Natural killer cell (primary cell): ENCODE data around the gene CENPO. TPM values are rescaled to one million over a fixed set of nuclear protein-coding genes. Genes with fewer than 3 reads are reported as not detected.
A peak's percentile ranks its signal among the peaks of the same experiment; 100 is the strongest.

Experiments used
- ATAC-seq, 3 donors: fragments of 150-1000 bp in 2 of 3; fragments of 200-7000 bp in 1 of 3; cut with Tn5 transposase; 1 replicate in 1 of 3; 2 replicates in 2 of 3; pipeline ENCODE4 v1.10.0; 2021; ENCODE audit warnings: mild to moderate bottlenecking in 2 of 3, moderate library complexity in 2 of 3
- DNase-seq, 2 donors: peaks; one replicate each; pipeline versions ENCODE4 v3.0.0 to v3.0.0-alpha.2; 2013 to 2021; ENCODE audit warnings: mixed read lengths in 1 of 2
- H3K27ac ChIP-seq: one replicate; pipeline ENCODE4 v1.5.1; 2013; ENCODE audit warnings: mild to moderate bottlenecking, low read length
- H3K27me3 ChIP-seq: one replicate; pipeline ENCODE4 v1.6.1; 2013; ENCODE audit warnings: low read length; ENCODE audit not compliant: control insufficient read depth, insufficient read depth
- H3K36me3 ChIP-seq: one replicate; pipeline ENCODE4 v1.6.1; 2013; ENCODE audit warnings: low read length; ENCODE audit not compliant: control insufficient read depth, insufficient read depth
- H3K4me1 ChIP-seq: one replicate; pipeline ENCODE4 v1.6.1; 2013; ENCODE audit warnings: low read length; ENCODE audit not compliant: control insufficient read depth, insufficient read depth
- H3K4me3 ChIP-seq: one replicate; pipeline ENCODE4 v1.5.1; 2013; ENCODE audit warnings: low read length
- H3K9me3 ChIP-seq: one replicate; pipeline ENCODE4 v1.6.1; 2013; ENCODE audit warnings: low read length; ENCODE audit not compliant: control insufficient read depth, insufficient read depth
- H3K27ac Mint-ChIP-seq, 2 donors: one replicate each; pipeline ENCODE4 v1.8.0; 2022; ENCODE audit warnings: mild to moderate bottlenecking in 2 of 2, mixed read lengths in 2 of 2, moderate library complexity in 1 of 2
- H3K27me3 Mint-ChIP-seq, 2 donors: one replicate each; pipeline ENCODE4 v1.8.0; 2022; ENCODE audit warnings: low read depth in 2 of 2, mixed read lengths in 2 of 2
- H3K36me3 Mint-ChIP-seq: one replicate; pipeline ENCODE4 v1.8.0; 2022; ENCODE audit warnings: mixed read lengths
- H3K4me1 Mint-ChIP-seq, 2 donors: one replicate each; pipeline ENCODE4 v1.8.0; 2022; ENCODE audit warnings: mixed read lengths in 2 of 2
- H3K4me3 Mint-ChIP-seq: one replicate; pipeline ENCODE4 v1.8.0; 2022; ENCODE audit warnings: mild to moderate bottlenecking, moderate library complexity, mixed read lengths
- H3K9me3 Mint-ChIP-seq, 2 donors: one replicate each; pipeline ENCODE4 v1.8.0; 2022; ENCODE audit warnings: mixed read lengths in 2 of 2
- CTCF ChIP-seq: fragments of 200-600 bp; IDR thresholded peaks from one replicate; pipeline ENCODE4 v1.8.0; 2022; ENCODE audit warnings: antibody characterized with exemption
- WGBS: methylation state at CpG from one replicate; pipeline ENCODE4 v1.1.7; 2013; ENCODE audit warnings: missing lambda C conversion rate; ENCODE audit not compliant: insufficient coverage; 5-methylcytosine and 5-hydroxymethylcytosine counted together
- intact Hi-C: fragments of 100-400 bp; cut with micrococcal nuclease; formaldehyde crosslinking; loops from one replicate; pipeline ENCODE4 v1.14.2; 2022
- total RNA-seq, 4 donors: library from RNA; stranded (reverse); fragments of 120-200 nt in 1 of 4; gene quantifications; one replicate each; pipeline versions ENCODE4 v1.2.3 to v1.2.4, GENCODE V29; 2013 to 2022

CENPO gene
- total RNA-seq, 3 donors from 2014 or later (not counting 1 experiment from before 2014, with no cell fraction given), result 8.1 to 15.1 (median 11.2) TPM

- no peaks in the 10 kb centered on the region for H3K27me3 ChIP-seq
- peaks cover 22% of the 10 kb centered on the region for H3K36me3 ChIP-seq
- no peak overlapping the region for H3K4me3 ChIP-seq
- Mint-ChIP-seq H3K4me1 (peaks cover 56 to 60% of the 10 kb centered on the region in 2 donors), H3K9me3 (no peaks in the 10 kb centered on the region), H3K4me3 (peak overlapping the region; percentile 72), H3K27me3 (no peaks in the 10 kb centered on the region), H3K36me3 (peaks cover 7% of the 10 kb centered on the region), H3K27ac (peak overlapping the region; percentile 88 to 98)
- no peak for TF ChIP-seq CTCF
- H3K4me1 ChIP-seq, result peaks cover 28% of the 10 kb centered on the region
- peak; percentile 85 to 93 (median 91) for ATAC-seq
- 57% methylated on average over 2 of the region's 2 CpGs for WGBS
- peak in 1 of 2 donors; percentile 29 for DNase-seq
- no peaks in the 10 kb centered on the region for H3K9me3 ChIP-seq
- intact Hi-C loops, result loop anchor here (2.0 to 5.0 kb wide), 2 partner anchors 47 to 54 kb away; partner anchors contain the start of genes CENPO and PTRHD1
- H3K27ac ChIP-seq, result peak overlapping the region; percentile 74
Observed at GRCh38 chr2:24745825-24746224, 47.4 kb upstream of the CENPO start.

GRCh38 chr2:24747299-24747698 lies 45.9 kb upstream of the CENPO start:
- WGBS, result 79% methylated on average over 3 of the region's 3 CpGs
- intact Hi-C loops, result loop anchor here (2.0 to 5.0 kb wide), 2 partner anchors 46 to 55 kb away; partner anchors contain the start of genes CENPO and PTRHD1
- peaks cover 7% of the 10 kb centered on the region for H3K36me3 Mint-ChIP-seq
- no peak for ATAC-seq
- H3K36me3 ChIP-seq, result peaks cover 20% of the 10 kb centered on the region
- H3K27ac Mint-ChIP-seq, result peak overlapping the region; percentile 88 to 98
- H3K9me3 ChIP-seq, result no peaks in the 10 kb centered on the region
- no peak for TF ChIP-seq CTCF
- peaks cover 55 to 59% of the 10 kb centered on the region in 2 donors for H3K4me1 Mint-ChIP-seq
- no peak overlapping the region for H3K4me3 ChIP-seq
- H3K4me3 Mint-ChIP-seq, result no peak overlapping the region
- H3K4me1 ChIP-seq, result peaks cover 28% of the 10 kb centered on the region
- DNase-seq, result no peak
- no peaks in the 10 kb centered on the region for H3K9me3 Mint-ChIP-seq
- H3K27me3 ChIP-seq, result no peaks in the 10 kb centered on the region
- no peak overlapping the region for H3K27ac ChIP-seq
- no peaks in the 10 kb centered on the region for H3K27me3 Mint-ChIP-seq

- no peaks in the 10 kb centered on the region for H3K9me3 Mint-ChIP-seq
- TF ChIP-seq CTCF, result no peak
- Histone ChIP-seq H3K27ac (no peak overlapping the region), H3K36me3 (peaks cover 33% of the 10 kb centered on the region), H3K4me1 (peaks cover 24% of the 10 kb centered on the region), H3K27me3 (no peaks in the 10 kb centered on the region), H3K9me3 (no peaks in the 10 kb centered on the region), H3K4me3 (no peak overlapping the region)
- H3K4me1 Mint-ChIP-seq, result peaks cover 37 to 40% of the 10 kb centered on the region in 2 donors
- peak overlapping the region; percentile 43 to 47 for H3K27ac Mint-ChIP-seq
- H3K27me3 Mint-ChIP-seq, result no peaks in the 10 kb centered on the region
- intact Hi-C loops, result loop anchor here (5.0 kb wide), 1 partner anchor 57 kb away; no protein-coding TSS in a partner anchor
- 92% methylated on average over 7 of the region's 7 CpGs for WGBS
- H3K36me3 Mint-ChIP-seq, result no peaks in the 10 kb centered on the region
- no peak for ATAC-seq
- no peak overlapping the region for H3K4me3 Mint-ChIP-seq
- DNase-seq, result no peak
Observed at GRCh38 chr2:24749069-24749691, 44.0 kb upstream of the CENPO start.
